ENCODE results near the gene SEH1L. TPM values are rescaled to one million over a fixed set of nuclear protein-coding genes. Genes with fewer than 3 reads are reported as not detected.
A peak's percentile ranks its signal among the peaks of the same experiment; 100 is the strongest.

The SEH1L gene
- total RNA-seq, 1 experiment from 2014 or later, result 39.5 TPM

GRCh38 chr18:13017247-13017875, 69.5 kb downstream of the SEH1L start:
- Histone ChIP-seq H3K27me3 (replicated peaks) (no peaks in the 10 kb centered on the region), H3K4me3 (no peak overlapping the region), H3K4me1 (replicated peaks) (peaks cover 8% of the 10 kb centered on the region), H3K9me3 (replicated peaks) (no peaks in the 10 kb centered on the region), H3K36me3 (peaks cover 89% of the 10 kb centered on the region), H3K27ac (no peak overlapping the region)
- no peak for DNase-seq (ENCODE audit: low read depth in 1 of 2, low spot score in 2 of 2)

- Histone ChIP-seq H3K4me3 (no peak overlapping the region), H3K27ac (no peak overlapping the region), H3K4me1 (replicated peaks) (peaks cover 8% of the 10 kb centered on the region), H3K36me3 (peaks cover 81% of the 10 kb centered on the region), H3K9me3 (replicated peaks) (no peaks in the 10 kb centered on the region), H3K27me3 (replicated peaks) (no peaks in the 10 kb centered on the region)
- no peak for DNase-seq (ENCODE audit: low read depth in 1 of 2, low spot score in 2 of 2)
Observed at GRCh38 chr18:13018374-13018773, 70.6 kb downstream of the SEH1L start.

DNA sequence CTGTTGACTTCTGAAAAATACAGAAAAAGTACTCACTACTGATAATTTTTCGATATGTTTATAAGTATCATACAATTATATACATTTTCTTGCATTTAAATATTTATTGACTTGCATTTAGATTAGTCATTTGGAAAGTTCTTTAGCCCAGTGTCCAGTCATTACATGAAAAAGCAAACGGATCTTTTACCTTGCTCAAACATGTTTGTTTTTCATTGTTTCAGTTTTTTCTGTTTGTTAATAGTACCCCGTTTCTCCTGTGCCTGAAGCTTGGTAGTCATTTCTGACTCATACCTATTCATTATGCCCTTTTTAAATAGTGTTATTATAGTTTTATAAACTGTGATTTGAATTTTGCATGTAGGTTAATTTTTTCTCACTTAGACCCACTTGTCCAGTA, 71.5 kb downstream of the SEH1L start:
- Histone ChIP-seq H3K9me3 (replicated peaks) (no peaks in the 10 kb centered on the region), H3K27ac (no peak overlapping the region), H3K4me1 (replicated peaks) (peaks cover 8% of the 10 kb centered on the region), H3K4me3 (no peak overlapping the region), H3K27me3 (replicated peaks) (no peaks in the 10 kb centered on the region), H3K36me3 (peaks cover 81% of the 10 kb centered on the region)
- DNase-seq (ENCODE audit: low read depth in 1 of 2, low spot score in 2 of 2), result no peak

DNA sequence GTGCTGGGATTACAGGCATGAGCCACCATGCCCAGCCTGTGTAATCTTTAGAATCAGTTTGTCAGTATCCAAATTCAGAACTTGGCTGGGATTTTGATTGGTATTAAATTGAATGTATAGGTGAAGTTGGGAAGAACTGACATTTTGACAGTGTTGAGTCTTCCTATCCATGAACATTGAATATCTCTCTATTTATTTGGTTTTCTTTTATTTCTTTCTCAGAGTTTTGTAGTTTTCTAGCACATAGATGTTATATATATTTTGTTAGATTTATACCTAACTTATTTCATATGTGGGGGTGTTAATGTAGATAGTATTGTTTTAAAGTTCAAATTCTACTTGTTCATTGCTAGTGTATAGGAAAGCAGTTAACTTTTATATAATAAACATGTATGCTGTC, 74.8 kb downstream of the SEH1L start:
- H3K9me3 ChIP-seq (replicated peaks), result no peaks in the 10 kb centered on the region
- H3K4me3 ChIP-seq, result no peak overlapping the region
- no peaks in the 10 kb centered on the region for H3K27me3 ChIP-seq (replicated peaks)
- peaks cover 8% of the 10 kb centered on the region for H3K4me1 ChIP-seq (replicated peaks)
- H3K36me3 ChIP-seq, result peaks cover 61% of the 10 kb centered on the region
- DNase-seq (ENCODE audit: low read depth in 1 of 2, low spot score in 2 of 2), result no peak
- H3K27ac ChIP-seq, result no peak overlapping the region

GRCh38 chr18:13025233-13025632, 77.4 kb downstream of the SEH1L start:
- H3K9me3 ChIP-seq (replicated peaks), result no peaks in the 10 kb centered on the region
- peaks cover 62% of the 10 kb centered on the region for H3K36me3 ChIP-seq
- no peaks in the 10 kb centered on the region for H3K4me1 ChIP-seq (replicated peaks)
- H3K27me3 ChIP-seq (replicated peaks), result no peaks in the 10 kb centered on the region
- DNase-seq (ENCODE audit: low read depth in 1 of 2, low spot score in 2 of 2), result no peak
- H3K27ac ChIP-seq, result no peak overlapping the region
- no peak overlapping the region for H3K4me3 ChIP-seq

DNA sequence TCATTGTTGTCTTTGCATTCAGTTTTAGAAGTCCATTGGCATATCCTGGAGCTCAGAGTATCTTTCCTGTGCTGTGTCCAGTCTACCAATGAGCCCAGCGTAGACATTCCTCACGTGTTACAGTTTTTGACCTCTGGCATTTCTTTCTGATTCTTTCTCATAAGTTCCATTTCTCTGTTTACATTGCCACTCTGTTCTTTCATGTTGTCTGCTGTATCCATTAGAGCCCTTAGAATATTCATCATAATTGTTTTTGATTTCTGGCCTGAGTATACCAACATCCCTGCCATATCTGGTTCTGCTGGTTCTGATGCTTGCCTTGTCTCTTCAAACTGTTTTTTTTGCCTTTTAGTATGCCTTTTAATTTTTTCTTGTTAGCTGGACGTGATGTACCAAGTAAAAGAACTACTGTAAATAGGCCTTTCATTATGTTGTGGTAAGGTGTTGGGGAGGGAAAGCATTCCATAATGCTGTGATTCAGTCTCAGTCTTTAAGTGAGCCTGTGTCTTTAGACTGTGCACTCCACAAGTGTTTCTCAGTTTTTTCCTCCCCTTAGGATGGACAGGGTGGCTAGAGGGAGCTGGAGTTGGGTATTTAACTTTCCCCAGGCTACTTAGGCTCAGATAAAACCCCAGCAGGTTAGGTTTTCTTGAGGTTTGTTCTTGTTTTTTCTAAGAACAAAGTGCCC, 78.9 kb downstream of the SEH1L start:
- Histone ChIP-seq H3K9me3 (replicated peaks) (no peaks in the 10 kb centered on the region), H3K4me3 (no peak overlapping the region), H3K36me3 (peaks cover 63% of the 10 kb centered on the region), H3K27me3 (replicated peaks) (no peaks in the 10 kb centered on the region), H3K4me1 (replicated peaks) (no peaks in the 10 kb centered on the region), H3K27ac (no peak overlapping the region)
- DNase-seq (ENCODE audit: low read depth in 1 of 2, low spot score in 2 of 2), result no peak

DNA sequence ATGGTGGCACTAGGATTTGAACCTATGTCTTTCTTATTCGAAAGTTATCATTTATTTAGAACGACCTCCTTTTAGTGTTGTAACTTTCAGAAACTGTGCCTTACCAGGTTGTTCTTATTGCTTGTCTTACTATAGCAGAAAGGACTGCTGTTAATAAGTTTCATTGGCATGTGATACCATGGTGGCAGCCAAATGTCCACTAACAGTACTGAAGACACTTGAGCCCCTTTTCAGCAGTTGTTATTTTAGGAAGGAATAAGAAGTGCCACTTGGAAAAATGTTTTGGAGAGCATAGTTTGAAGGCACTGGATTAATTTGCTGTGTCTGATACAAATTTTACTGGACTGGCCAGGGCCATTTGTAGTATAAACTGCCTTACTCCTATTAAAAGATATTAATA, 81.1 kb downstream of the SEH1L start:
- Histone ChIP-seq H3K27me3 (replicated peaks) (no peaks in the 10 kb centered on the region), H3K36me3 (peaks cover 70% of the 10 kb centered on the region), H3K27ac (no peak overlapping the region), H3K4me3 (no peak overlapping the region), H3K9me3 (replicated peaks) (no peaks in the 10 kb centered on the region), H3K4me1 (replicated peaks) (no peaks in the 10 kb centered on the region)
- no peak for DNase-seq (ENCODE audit: low read depth in 1 of 2, low spot score in 2 of 2)

GRCh38 chr18:13032173-13032572, 84.4 kb downstream of the SEH1L start:
- Histone ChIP-seq H3K27ac (no peak overlapping the region), H3K4me1 (replicated peaks) (peaks cover 5% of the 10 kb centered on the region; the same call in 1 of the 2 replicates), H3K4me3 (no peak overlapping the region), H3K9me3 (replicated peaks) (no peaks in the 10 kb centered on the region), H3K36me3 (peaks cover 70% of the 10 kb centered on the region), H3K27me3 (replicated peaks) (no peaks in the 10 kb centered on the region)
- no peak for DNase-seq (ENCODE audit: low read depth in 1 of 2, low spot score in 2 of 2)

DNA sequence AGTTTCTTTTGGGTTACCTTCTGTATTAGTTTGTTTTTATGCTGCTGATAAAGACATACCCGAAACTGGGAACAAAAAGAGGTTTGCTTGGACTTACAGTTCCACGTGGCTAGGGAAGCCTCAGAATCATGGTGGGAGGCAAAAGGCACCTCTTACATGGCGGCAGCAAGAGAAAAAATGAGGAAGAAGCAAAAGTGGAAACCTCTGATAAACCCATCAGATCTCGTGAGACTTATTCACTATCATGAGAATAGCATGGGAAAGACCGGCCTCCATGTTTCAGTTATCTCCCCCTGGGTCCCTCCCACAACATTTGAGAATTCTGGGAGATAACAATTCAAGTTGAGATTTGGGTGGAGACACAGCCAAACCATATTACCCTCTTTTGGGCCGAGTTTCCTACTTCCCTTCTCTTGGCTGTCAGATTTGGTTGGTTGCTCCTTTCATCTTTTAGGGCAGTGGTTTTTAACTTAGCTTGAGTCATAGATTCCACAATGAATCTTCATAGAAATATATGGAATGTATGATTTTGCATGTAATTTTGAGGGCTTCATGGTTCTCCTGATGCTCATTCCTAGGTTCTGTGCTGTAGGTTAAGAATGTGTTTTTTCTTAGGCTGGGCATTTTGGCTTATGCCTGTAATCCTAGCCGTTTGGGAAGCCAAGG, 87.6 kb downstream of the SEH1L start:
- no peaks in the 10 kb centered on the region for H3K9me3 ChIP-seq (replicated peaks)
- H3K27me3 ChIP-seq (replicated peaks), result no peaks in the 10 kb centered on the region
- DNase-seq (ENCODE audit: low read depth in 1 of 2, low spot score in 2 of 2), result no peak
- H3K4me3 ChIP-seq, result no peak overlapping the region
- peaks cover 5% of the 10 kb centered on the region; the same call in 1 of the 2 replicates for H3K4me1 ChIP-seq (replicated peaks)
- H3K27ac ChIP-seq, result no peak overlapping the region
- peaks cover 65% of the 10 kb centered on the region for H3K36me3 ChIP-seq

DNA sequence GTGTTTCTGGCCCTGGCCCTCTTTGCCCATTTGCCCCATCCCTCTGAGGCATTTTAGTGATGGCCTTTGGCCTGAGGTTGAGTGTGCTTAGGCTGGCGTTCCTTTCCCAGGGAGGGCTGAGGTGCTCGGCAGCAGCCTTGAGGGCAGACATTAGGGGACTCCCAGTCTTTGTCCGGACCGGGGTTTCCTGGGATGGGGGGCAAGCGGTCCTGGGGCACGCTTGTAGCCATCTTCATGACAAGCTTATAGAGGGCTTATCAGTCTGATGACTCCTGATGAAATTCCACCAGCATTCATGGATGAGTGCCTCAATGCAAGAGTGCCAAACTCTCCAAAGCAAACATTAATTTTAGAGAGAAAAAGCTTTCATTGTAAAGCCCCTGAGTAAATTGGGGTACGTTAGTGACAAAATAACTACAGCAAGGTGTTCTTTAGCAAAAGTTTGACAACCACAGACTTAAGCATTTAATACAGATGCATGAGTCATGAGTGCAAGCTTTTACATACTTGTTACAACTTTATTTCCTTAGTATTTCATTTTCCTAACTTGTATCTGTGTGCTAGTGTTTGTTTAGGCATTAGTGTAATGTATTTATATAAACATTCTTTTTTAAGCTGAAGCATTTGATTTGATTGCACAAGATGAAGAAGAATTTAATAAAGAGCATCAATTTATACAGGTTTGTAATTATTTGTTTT, 89.0 kb downstream of the SEH1L start:
- Histone ChIP-seq H3K27ac (no peak overlapping the region), H3K9me3 (replicated peaks) (no peaks in the 10 kb centered on the region), H3K4me3 (no peak overlapping the region), H3K36me3 (peaks cover 54% of the 10 kb centered on the region), H3K27me3 (replicated peaks) (no peaks in the 10 kb centered on the region), H3K4me1 (replicated peaks) (peaks cover 5% of the 10 kb centered on the region; the same call in 1 of the 2 replicates)
- peak in 1 of 2 experiments; percentile 9 for DNase-seq (ENCODE audit: low read depth in 1 of 2, low spot score in 2 of 2)

Other genes starting within 250 kb of the SEH1L start
- 16.6 and 24.1 TPM in 2 replicates for gene CEP76, start 245.3 kb upstream of the SEH1L start, total RNA-seq (2014; rRNA removed; shearing (Covaris generic))
- gene PSMG2, start 245.0 kb upstream of the SEH1L start, total RNA-seq (2014; rRNA removed; shearing (Covaris generic)), result 79.7 and 112 TPM in 2 replicates
- 52.2 and 52.7 TPM in 2 replicates for gene PTPN2, start 63.8 kb upstream of the SEH1L start, total RNA-seq (2014; rRNA removed; shearing (Covaris generic))
- gene CEP192, start 43.4 kb downstream of the SEH1L start, total RNA-seq (2014; rRNA removed; shearing (Covaris generic)), result 35.9 and 37.2 TPM in 2 replicates

Measured in SJSA1 (cell line).